ENCODE results near the gene PAPSS2. TPM values are rescaled to one million over a fixed set of nuclear protein-coding genes. Genes with fewer than 3 reads are reported as not detected.

The PAPSS2 gene
- total RNA-seq, 1 experiment from 2014 or later = not detected

DNA sequence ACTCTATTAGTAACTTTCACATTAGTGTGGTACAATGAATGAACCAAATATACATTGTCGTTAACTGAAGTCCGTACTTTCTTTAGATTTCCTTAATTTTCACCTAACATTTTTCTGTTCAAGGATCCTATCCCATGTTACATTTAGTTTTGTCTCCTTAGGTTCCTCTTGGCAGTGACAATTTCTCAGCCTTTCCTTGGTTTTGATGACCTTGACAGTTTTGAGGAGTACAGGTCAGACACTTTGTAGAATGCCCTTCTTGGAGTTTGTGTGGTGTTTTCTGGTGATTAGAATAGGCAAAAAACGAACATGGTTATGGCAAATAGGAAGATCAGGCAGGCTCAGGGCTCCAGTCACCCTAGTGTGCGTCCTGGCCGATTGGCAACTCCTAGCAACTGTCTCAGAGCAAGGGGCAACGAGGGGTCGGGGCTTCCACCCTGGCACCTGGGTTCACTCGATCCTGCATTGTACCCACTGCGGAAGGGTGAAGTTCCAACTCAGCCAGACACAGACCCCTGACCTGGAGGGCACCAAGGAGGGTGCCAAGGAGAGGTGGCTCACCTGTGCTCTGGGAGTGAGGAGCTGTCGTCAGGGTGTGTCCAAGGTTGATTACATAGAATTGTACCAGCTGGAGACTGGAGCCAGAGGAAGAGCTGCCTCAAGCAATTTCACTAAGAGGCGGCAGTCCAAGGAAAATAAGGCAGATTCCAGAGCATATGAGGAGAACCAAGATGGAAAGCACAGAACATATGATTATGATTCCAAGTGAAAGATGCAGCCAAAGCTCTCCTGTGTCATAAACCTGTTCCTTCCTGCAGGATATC is 37.5 kb downstream of the PAPSS2 start:
- no peak overlapping the region for H2AFZ ChIP-seq (ENCODE audit: low read length)
- H3K9me3 ChIP-seq (ENCODE audit: low read length) = no peaks in the 10 kb centered on the region
- no peaks in the 10 kb centered on the region for H3K4me1 ChIP-seq (ENCODE audit: low read length)
- no peak for DNase-seq
- no peaks in the 10 kb centered on the region for H3K9me2 ChIP-seq (replicated peaks; ENCODE audit: insufficient read depth, low read length)
- no peak overlapping the region for H3K9ac ChIP-seq (ENCODE audit: low read length)
- H3K27ac ChIP-seq (ENCODE audit: low read length) = no peak overlapping the region
- H3K4me3 ChIP-seq (ENCODE audit: low read length) = no peak overlapping the region
- no peaks in the 10 kb centered on the region for H3K27me3 ChIP-seq (ENCODE audit: low read length)
- no peaks in the 10 kb centered on the region for H3K36me3 ChIP-seq (ENCODE audit: insufficient read depth, low read length)
- H4K20me1 ChIP-seq (ENCODE audit: insufficient read depth, low read depth, low read length) = no peaks in the 10 kb centered on the region
- H3K79me2 ChIP-seq (ENCODE audit: low read length) = no peaks in the 10 kb centered on the region
- H3K4me2 ChIP-seq (ENCODE audit: low read depth, low read length, poor library complexity, severe bottlenecking) = no peak overlapping the region

- no peak overlapping the region for H3K4me2 ChIP-seq (ENCODE audit: low read depth, low read length, poor library complexity, severe bottlenecking)
- no peaks in the 10 kb centered on the region for H3K9me3 ChIP-seq (ENCODE audit: low read length)
- H3K36me3 ChIP-seq (ENCODE audit: insufficient read depth, low read length) = no peaks in the 10 kb centered on the region
- H4K20me1 ChIP-seq (ENCODE audit: insufficient read depth, low read depth, low read length) = no peaks in the 10 kb centered on the region
- no peak for DNase-seq
- H3K4me1 ChIP-seq (ENCODE audit: low read length) = no peaks in the 10 kb centered on the region
- no peak overlapping the region for H2AFZ ChIP-seq (ENCODE audit: low read length)
- H3K27me3 ChIP-seq (ENCODE audit: low read length) = no peaks in the 10 kb centered on the region
- no peak overlapping the region for H3K4me3 ChIP-seq (ENCODE audit: low read length)
- H3K9ac ChIP-seq (ENCODE audit: low read length) = no peak overlapping the region
- H3K79me2 ChIP-seq (ENCODE audit: low read length) = no peaks in the 10 kb centered on the region
- no peak overlapping the region for H3K27ac ChIP-seq (ENCODE audit: low read length)
- no peaks in the 10 kb centered on the region for H3K9me2 ChIP-seq (replicated peaks; ENCODE audit: insufficient read depth, low read length)
These were observed 40.5 kb downstream of the PAPSS2 start for GRCh38 chr10:87700031-87700796.

- Histone ChIP-seq H3K27me3 (ENCODE audit: low read length) (no peaks in the 10 kb centered on the region), H3K4me3 (ENCODE audit: low read length) (no peak overlapping the region), H3K9me2 (replicated peaks; ENCODE audit: insufficient read depth, low read length) (no peaks in the 10 kb centered on the region), H3K36me3 (ENCODE audit: insufficient read depth, low read length) (no peaks in the 10 kb centered on the region), H3K9me3 (ENCODE audit: low read length) (no peaks in the 10 kb centered on the region), H3K4me1 (ENCODE audit: low read length) (no peaks in the 10 kb centered on the region), H2AFZ (ENCODE audit: low read length) (no peak overlapping the region), H3K27ac (ENCODE audit: low read length) (no peak overlapping the region), H3K4me2 (ENCODE audit: low read depth, low read length, poor library complexity, severe bottlenecking) (no peak overlapping the region), H3K9ac (ENCODE audit: low read length) (no peak overlapping the region), H3K79me2 (ENCODE audit: low read length) (no peaks in the 10 kb centered on the region), H4K20me1 (ENCODE audit: insufficient read depth, low read depth, low read length) (no peaks in the 10 kb centered on the region)
- no peak for DNase-seq
These were observed 42.7 kb downstream of the PAPSS2 start for GRCh38 chr10:87702260-87702972.

DNA sequence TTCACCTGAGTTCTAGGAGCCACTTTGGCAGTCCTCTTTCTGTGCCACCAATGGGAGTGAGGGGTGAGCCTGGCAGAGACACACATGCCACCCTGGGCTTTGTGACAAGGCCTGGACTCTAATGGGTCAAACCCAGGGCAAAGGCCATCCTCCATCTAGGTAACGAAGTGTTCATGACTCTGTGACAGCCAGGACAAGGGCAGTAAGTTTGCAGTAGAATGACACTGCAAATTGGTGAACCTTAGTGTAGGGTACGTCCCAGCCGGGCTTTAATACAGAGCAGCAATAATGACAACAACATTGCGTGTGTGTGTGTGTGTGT is 43.3 kb downstream of the PAPSS2 start:
- H3K4me3 ChIP-seq (ENCODE audit: low read length) = no peak overlapping the region
- H3K79me2 ChIP-seq (ENCODE audit: low read length) = no peaks in the 10 kb centered on the region
- H4K20me1 ChIP-seq (ENCODE audit: insufficient read depth, low read depth, low read length) = no peaks in the 10 kb centered on the region
- H3K27me3 ChIP-seq (ENCODE audit: low read length) = no peaks in the 10 kb centered on the region
- no peak overlapping the region for H2AFZ ChIP-seq (ENCODE audit: low read length)
- no peaks in the 10 kb centered on the region for H3K9me3 ChIP-seq (ENCODE audit: low read length)
- H3K27ac ChIP-seq (ENCODE audit: low read length) = no peak overlapping the region
- no peaks in the 10 kb centered on the region for H3K4me1 ChIP-seq (ENCODE audit: low read length)
- H3K9ac ChIP-seq (ENCODE audit: low read length) = no peak overlapping the region
- H3K36me3 ChIP-seq (ENCODE audit: insufficient read depth, low read length) = no peaks in the 10 kb centered on the region
- H3K9me2 ChIP-seq (replicated peaks; ENCODE audit: insufficient read depth, low read length) = no peaks in the 10 kb centered on the region
- no peak overlapping the region for H3K4me2 ChIP-seq (ENCODE audit: low read depth, low read length, poor library complexity, severe bottlenecking)
- DNase-seq = no peak

- no peak for DNase-seq
- no peaks in the 10 kb centered on the region for H4K20me1 ChIP-seq (ENCODE audit: insufficient read depth, low read depth, low read length)
- H3K4me3 ChIP-seq (ENCODE audit: low read length) = no peak overlapping the region
- H3K9me2 ChIP-seq (replicated peaks; ENCODE audit: insufficient read depth, low read length) = no peaks in the 10 kb centered on the region
- no peaks in the 10 kb centered on the region for H3K36me3 ChIP-seq (ENCODE audit: insufficient read depth, low read length)
- H3K9ac ChIP-seq (ENCODE audit: low read length) = no peak overlapping the region
- no peaks in the 10 kb centered on the region for H3K79me2 ChIP-seq (ENCODE audit: low read length)
- H3K27me3 ChIP-seq (ENCODE audit: low read length) = no peaks in the 10 kb centered on the region
- H3K27ac ChIP-seq (ENCODE audit: low read length) = no peak overlapping the region
- H3K4me2 ChIP-seq (ENCODE audit: low read depth, low read length, poor library complexity, severe bottlenecking) = no peak overlapping the region
- H3K4me1 ChIP-seq (ENCODE audit: low read length) = no peaks in the 10 kb centered on the region
- no peaks in the 10 kb centered on the region for H3K9me3 ChIP-seq (ENCODE audit: low read length)
- no peak overlapping the region for H2AFZ ChIP-seq (ENCODE audit: low read length)
These were observed 44.1 kb downstream of the PAPSS2 start for GRCh38 chr10:87703771-87704170.

GRCh38 chr10:87705339-87705738 is 45.7 kb downstream of the PAPSS2 start:
- H3K4me1 ChIP-seq (ENCODE audit: low read length) = no peaks in the 10 kb centered on the region
- H2AFZ ChIP-seq (ENCODE audit: low read length) = no peak overlapping the region
- no peak overlapping the region for H3K27ac ChIP-seq (ENCODE audit: low read length)
- no peaks in the 10 kb centered on the region for H3K27me3 ChIP-seq (ENCODE audit: low read length)
- no peak overlapping the region for H3K4me3 ChIP-seq (ENCODE audit: low read length)
- H4K20me1 ChIP-seq (ENCODE audit: insufficient read depth, low read depth, low read length) = no peaks in the 10 kb centered on the region
- H3K9me2 ChIP-seq (replicated peaks; ENCODE audit: insufficient read depth, low read length) = no peaks in the 10 kb centered on the region
- no peak for DNase-seq
- H3K79me2 ChIP-seq (ENCODE audit: low read length) = no peaks in the 10 kb centered on the region
- no peaks in the 10 kb centered on the region for H3K9me3 ChIP-seq (ENCODE audit: low read length)
- no peak overlapping the region for H3K9ac ChIP-seq (ENCODE audit: low read length)
- H3K4me2 ChIP-seq (ENCODE audit: low read depth, low read length, poor library complexity, severe bottlenecking) = no peak overlapping the region
- no peaks in the 10 kb centered on the region for H3K36me3 ChIP-seq (ENCODE audit: insufficient read depth, low read length)

DNA sequence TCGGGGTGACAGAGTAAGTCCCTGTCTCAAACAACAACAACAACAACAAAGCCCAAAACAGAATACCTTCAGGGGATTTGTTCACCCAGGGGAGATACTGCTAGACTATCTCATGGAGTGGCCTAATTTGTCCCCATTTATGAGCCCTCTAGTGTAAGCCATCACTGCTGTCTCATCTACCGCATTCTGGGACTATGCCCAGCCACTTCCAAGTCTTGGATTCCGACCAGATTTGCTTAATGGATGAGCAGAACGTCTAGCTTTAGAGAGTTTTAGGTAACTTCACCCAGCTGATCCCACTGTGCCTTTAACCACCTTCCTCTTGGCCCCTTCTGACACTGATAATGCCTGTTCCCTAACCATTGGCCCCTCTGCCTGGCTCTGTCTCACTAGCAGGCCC is 47.1 kb downstream of the PAPSS2 start:
- no peaks in the 10 kb centered on the region for H4K20me1 ChIP-seq (ENCODE audit: insufficient read depth, low read depth, low read length)
- H2AFZ ChIP-seq (ENCODE audit: low read length) = no peak overlapping the region
- no peak overlapping the region for H3K27ac ChIP-seq (ENCODE audit: low read length)
- no peak overlapping the region for H3K9ac ChIP-seq (ENCODE audit: low read length)
- H3K79me2 ChIP-seq (ENCODE audit: low read length) = no peaks in the 10 kb centered on the region
- no peak for DNase-seq
- H3K4me2 ChIP-seq (ENCODE audit: low read depth, low read length, poor library complexity, severe bottlenecking) = no peak overlapping the region
- H3K9me3 ChIP-seq (ENCODE audit: low read length) = no peaks in the 10 kb centered on the region
- H3K9me2 ChIP-seq (replicated peaks; ENCODE audit: insufficient read depth, low read length) = no peaks in the 10 kb centered on the region
- no peaks in the 10 kb centered on the region for H3K36me3 ChIP-seq (ENCODE audit: insufficient read depth, low read length)
- H3K4me3 ChIP-seq (ENCODE audit: low read length) = no peak overlapping the region
- no peaks in the 10 kb centered on the region for H3K4me1 ChIP-seq (ENCODE audit: low read length)
- H3K27me3 ChIP-seq (ENCODE audit: low read length) = no peaks in the 10 kb centered on the region

GRCh38 chr10:87707254-87707653 is 47.6 kb downstream of the PAPSS2 start:
- H3K9me2 ChIP-seq (replicated peaks; ENCODE audit: insufficient read depth, low read length) = no peaks in the 10 kb centered on the region
- H3K9ac ChIP-seq (ENCODE audit: low read length) = no peak overlapping the region
- no peaks in the 10 kb centered on the region for H3K36me3 ChIP-seq (ENCODE audit: insufficient read depth, low read length)
- no peaks in the 10 kb centered on the region for H3K4me1 ChIP-seq (ENCODE audit: low read length)
- H4K20me1 ChIP-seq (ENCODE audit: insufficient read depth, low read depth, low read length) = no peaks in the 10 kb centered on the region
- no peak overlapping the region for H3K4me3 ChIP-seq (ENCODE audit: low read length)
- H3K4me2 ChIP-seq (ENCODE audit: low read depth, low read length, poor library complexity, severe bottlenecking) = no peak overlapping the region
- H3K9me3 ChIP-seq (ENCODE audit: low read length) = no peaks in the 10 kb centered on the region
- no peak overlapping the region for H3K27ac ChIP-seq (ENCODE audit: low read length)
- H3K79me2 ChIP-seq (ENCODE audit: low read length) = no peaks in the 10 kb centered on the region
- no peaks in the 10 kb centered on the region for H3K27me3 ChIP-seq (ENCODE audit: low read length)
- DNase-seq = no peak
- H2AFZ ChIP-seq (ENCODE audit: low read length) = no peak overlapping the region
